ENCODE measurements around the gene VDR.

VDR gene

DNA sequence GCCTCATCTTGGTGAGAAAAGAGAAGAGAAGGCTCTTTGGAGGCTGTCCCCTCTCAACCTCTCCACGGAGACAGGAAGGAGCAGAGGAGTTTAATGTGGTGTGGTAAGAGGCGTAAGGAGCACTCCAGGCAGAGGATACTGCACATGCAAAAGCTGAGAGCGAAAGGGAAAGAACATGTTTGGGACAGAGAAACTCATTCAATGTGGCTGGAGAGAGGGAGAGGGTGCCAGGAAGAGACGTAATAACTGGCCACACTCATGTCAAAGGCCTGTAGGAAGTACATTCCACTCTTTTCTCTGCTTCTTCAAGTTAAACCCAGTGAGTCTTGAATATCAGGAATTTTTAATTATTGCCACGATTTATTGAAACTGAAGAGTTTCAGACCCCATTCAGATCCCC lies 12.0 kb downstream of the VDR start:
- DNase-seq (ENCODE audit: low read depth), result peak; percentile 64

DNA sequence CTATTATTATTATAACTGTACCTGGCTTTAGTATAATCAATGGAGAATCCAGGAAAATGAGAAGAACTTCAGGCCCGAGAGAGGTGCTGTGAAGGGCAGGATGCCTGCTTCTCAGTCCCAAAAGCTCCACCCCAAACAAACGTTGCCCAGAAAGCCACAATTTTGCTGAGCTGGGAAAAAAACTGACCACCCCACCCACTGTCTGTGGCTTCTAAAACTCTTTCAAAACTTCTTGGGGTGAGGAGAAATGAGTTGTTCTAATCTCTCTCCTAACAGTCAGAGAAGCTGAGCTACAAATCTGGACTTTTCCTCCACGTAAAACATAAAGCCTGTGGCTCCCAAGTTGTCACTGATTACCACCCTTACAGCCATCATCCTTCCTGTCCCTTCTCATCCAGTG lies 13.4 kb downstream of the VDR start:
- no peak for DNase-seq (ENCODE audit: low read depth)

- no peak for DNase-seq (ENCODE audit: low read depth)
These were observed 15.8 kb downstream of the VDR start for GRCh38 chr12:47889040-47889439.

GRCh38 chr12:47888153-47888819 lies 16.5 kb downstream of the VDR start:
- no peak for DNase-seq (ENCODE audit: low read depth)

DNA sequence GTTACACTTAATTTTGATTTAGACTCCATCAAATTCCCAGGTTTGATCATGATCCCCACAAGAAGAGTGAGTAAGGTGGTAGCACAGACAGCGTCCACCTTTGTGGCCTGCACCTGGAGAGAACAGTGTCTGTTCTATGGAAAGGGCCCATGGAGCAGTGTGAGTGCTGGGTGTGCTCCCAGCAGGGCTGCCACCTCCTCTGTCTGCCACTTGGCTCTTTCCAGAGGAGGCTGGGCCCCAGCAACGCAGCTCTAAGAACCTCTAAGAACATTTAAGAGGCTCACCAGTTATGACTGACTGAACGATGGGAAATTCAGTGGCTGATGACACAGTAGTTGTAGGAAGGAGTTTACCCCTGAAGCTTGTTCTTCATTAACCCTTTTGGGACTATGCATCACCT lies 17.3 kb downstream of the VDR start:
- DNase-seq (ENCODE audit: low read depth), result no peak

DNA sequence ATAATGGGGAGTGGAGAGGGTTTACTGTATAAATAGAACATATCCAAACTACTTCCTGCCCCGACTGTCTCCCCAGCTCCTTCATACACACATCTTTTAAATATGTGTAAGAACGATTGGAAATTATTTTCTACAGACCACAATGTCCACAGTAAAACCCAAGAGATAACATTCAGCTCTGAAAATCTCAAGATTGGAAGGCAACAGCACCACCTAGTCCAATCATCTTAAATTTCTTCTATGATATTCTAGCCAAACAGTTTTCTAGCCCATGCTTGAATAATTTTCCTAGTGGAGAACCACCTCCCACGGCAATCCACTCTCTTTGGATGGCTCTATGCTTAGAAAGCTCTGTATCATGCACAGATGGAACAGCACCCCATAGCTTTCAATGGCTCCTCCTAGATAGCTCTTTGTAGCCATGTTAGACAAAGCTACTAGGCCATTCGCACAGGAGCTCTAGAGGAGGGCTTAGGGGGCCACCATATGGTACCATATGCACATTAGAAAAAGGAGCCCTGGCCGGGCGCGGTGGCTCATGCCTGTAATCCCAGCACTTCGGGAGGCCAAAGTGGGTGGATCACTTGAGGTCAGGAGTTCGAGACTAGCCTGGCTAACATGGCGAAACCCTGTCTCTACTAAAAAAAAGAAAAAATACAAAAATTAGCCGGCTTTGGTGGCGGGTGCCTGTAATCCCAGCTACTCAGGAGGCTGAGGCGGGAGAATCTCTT lies 18.1 kb downstream of the VDR start:
- DNase-seq (ENCODE audit: low read depth), result peak; percentile 51

DNA sequence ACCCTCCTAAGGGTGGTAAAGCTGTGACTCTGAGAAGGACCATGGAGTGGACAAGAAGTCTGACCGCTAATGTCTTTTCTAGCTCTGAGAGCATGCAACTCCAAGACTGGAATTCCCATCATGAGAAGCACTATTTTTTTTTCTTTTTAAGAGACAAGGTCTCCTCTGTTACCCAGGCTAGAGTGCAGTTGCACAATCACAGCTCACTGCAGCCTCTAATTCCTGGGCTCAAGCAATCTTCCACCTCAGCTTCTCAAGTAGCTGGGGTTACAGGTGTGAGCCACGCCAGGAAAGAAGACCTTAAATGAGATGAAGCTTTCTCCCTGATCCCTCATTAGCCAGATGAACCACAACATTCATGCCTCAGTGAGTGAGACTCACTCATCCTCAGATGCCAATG lies 19.2 kb downstream of the VDR start:
- DNase-seq (ENCODE audit: low read depth), result no peak

GRCh38 chr12:47885012-47885501 lies 19.7 kb downstream of the VDR start:
- DNase-seq (ENCODE audit: low read depth), result no peak

- DNase-seq (ENCODE audit: low read depth), result no peak
These were observed 20.3 kb downstream of the VDR start for GRCh38 chr12:47884501-47884900.

- no peak for DNase-seq (ENCODE audit: low read depth)
These were observed 21.1 kb downstream of the VDR start for GRCh38 chr12:47883663-47884195.

- no peak for DNase-seq (ENCODE audit: low read depth)
These were observed 21.8 kb downstream of the VDR start for GRCh38 chr12:47882781-47883546.

- DNase-seq (ENCODE audit: low read depth), result peak; percentile 98
These were observed 22.9 kb downstream of the VDR start for GRCh38 chr12:47881826-47882427.

- no peak for DNase-seq (ENCODE audit: low read depth)
These were observed 23.7 kb downstream of the VDR start for GRCh38 chr12:47881051-47881450.

DNA sequence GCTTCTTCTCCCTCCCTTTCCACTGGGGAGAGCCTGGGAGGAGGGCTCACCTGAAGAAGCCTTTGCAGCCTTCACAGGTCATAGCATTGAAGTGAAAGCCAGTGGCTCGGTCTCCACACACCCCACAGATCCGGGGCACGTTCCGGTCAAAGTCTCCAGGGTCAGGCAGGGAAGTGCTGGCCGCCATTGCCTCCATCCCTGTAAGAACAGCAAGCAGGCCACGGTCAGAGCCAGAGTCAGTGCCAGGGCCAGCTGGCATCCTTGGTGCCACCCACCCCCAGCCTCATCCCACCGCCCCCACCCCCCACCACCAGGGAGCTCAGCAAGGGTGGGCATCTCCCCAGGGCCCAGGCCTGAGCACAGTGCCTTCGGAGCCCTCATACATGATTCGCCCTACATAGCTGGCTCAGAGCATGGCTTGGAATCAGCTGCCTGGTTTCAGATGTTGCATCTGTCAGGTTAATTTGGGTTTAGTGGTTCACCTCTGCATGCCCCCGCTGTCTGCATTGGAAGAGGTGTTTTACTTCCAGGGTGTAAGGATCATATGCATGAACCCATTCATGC lies 25.8 kb downstream of the VDR start:
- DNase-seq (ENCODE audit: low read depth), result no peak

- no peak for DNase-seq (ENCODE audit: low read depth)
These were observed 26.4 kb downstream of the VDR start for GRCh38 chr12:47878293-47878917.

DNA sequence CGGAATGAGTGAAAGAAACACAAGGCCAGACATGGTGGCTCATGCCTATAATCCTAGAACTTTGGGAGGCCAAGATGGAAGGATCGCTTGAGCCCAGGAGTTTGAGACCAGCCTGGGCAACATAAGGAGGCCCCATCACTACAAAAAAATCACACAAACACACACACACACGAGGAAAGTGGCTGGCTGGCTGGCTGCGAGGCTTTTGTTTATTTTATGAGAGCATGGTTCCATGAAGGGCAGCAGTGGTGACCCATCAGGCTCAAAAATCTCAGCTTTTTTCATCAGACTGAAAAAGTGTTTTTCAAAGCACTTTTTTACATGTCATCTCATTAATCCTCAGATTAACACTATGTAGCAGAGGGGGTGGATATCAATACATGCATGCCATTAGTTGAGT lies 27.7 kb downstream of the VDR start:
- DNase-seq (ENCODE audit: low read depth), result no peak

DNA sequence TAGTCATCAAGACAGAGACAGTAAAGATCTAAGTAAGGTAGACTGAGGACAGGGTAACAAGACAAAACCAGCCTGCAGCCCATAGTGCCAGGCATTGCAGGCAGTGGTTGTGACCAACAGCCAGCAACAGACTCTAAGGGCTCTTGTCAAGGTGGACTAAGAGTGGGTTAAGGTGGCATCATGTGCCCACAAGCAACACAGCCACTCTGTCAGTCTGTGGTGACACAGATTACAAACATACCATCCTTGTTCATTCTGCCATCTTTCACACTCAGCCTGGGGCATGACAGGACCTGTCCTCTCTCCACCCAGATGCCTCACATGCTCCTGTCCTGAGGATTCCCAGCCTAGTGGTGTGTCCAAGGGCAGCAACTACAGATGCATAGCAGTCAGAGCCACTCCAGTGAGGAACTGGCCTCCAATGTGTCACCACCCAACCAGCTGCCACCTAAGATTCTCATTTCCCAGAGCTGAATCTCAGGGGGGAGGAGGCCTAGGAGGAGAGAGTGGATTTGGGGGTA lies 28.3 kb downstream of the VDR start:
- no peak for DNase-seq (ENCODE audit: low read depth)

DNA sequence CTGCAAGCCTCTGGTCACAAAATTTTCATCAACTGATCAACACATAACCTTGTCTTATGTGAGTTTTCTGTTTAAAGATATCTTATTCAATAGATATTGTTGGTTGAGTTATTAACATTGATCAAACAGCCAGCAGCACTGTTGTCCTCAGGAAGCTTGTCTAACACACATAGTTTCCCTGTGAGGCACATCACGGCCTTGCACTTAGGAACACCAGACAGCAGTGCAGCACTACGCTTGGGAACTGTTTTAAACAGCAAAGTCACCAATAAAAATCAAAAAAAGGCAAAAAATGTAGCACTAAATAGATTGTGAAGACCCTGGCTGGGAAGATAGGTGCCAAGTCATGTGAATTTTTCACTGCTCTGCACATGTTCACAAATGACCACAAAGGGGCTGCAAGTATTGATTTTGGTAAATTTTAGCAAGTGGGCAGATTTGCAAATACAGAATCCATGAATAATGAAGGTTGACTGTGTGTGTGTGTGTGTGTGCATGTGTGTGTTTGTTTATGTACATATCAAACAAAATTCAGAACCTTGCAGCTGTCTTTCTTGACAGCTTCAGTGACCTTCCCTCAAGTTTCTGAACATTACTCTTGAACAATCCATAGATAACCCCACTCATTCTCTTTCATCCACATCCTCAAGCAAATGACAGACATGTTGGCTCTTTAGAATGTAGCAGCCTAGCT lies 28.9 kb downstream of the VDR start:
- no peak for DNase-seq (ENCODE audit: low read depth)

GRCh38 chr12:47874316-47874715 lies 30.5 kb downstream of the VDR start:
- no peak for DNase-seq (ENCODE audit: low read depth)

- DNase-seq (ENCODE audit: low read depth), result no peak
These were observed 34.5 kb downstream of the VDR start for GRCh38 chr12:47870175-47870781.
